HG03159 (cell line): ENCODE data around the gene TM2D1.
A peak's percentile ranks its signal among the peaks of the same experiment; 100 is the strongest.
"Not testable (repeated sequence)": the region's sequence is repeated elsewhere in the genome, so short reads cannot be mapped to it uniquely, and the experiment has no call there.

Experiments
- ATAC-seq: cut with Tn5 transposase; IDR thresholded peaks from one replicate; pipeline ENCODE4 v1.9.1; 2021; ENCODE audit warnings: mild to moderate bottlenecking, moderate library complexity; ENCODE audit not compliant: unreplicated experiment

The TM2D1 gene

DNA sequence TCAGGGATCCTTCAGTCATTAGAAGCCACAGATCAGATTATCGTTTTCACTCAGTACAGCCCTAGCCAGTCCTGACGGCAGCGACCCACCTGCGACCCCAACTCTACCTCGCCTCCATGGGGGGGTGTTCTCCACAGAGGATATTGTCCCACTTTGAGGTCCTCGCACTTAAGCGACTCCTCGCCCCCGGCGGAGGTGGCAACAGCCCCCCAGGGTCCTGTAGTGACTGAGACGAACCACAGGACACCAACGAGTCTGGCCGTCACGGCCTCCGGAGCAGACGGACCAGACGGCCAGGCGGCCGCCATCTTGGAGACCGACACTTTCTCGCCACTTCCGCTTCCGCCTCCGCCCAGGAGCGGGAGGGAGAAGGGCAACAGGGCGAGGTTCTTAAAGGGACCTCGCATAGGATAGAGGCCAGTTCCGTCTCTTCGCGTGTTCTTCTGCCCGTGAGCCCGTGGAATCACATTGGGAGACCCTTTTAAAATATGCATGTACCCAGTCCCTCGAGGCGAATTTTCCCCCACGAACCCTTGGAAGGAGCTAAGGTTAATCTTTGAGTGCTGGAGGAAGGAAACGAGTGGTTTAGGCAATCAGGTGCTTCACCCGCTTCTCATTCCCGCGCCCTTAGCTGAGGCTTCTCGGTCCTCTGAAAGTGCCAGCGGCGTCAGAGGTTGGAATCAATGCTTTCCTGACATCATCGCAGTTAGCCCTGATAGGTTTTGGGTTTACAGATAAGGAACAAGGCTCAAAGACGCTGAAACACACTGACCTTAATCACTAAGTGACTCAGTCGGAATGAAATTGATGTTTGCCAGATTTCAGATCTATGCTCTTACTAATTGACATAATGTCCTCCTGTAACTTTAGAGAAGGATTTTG is at the start of gene TM2D1:
TM2D1 (minus strand) TSS at position 329 of the 882 bp plus-strand sequence; CDS start at position 308, 21 bp downstream.
- ATAC-seq = peak; percentile 99

GRCh38 chr1:61770131-61770530 is 45.2 kb upstream of the TM2D1 start:
- no peak for ATAC-seq

DNA sequence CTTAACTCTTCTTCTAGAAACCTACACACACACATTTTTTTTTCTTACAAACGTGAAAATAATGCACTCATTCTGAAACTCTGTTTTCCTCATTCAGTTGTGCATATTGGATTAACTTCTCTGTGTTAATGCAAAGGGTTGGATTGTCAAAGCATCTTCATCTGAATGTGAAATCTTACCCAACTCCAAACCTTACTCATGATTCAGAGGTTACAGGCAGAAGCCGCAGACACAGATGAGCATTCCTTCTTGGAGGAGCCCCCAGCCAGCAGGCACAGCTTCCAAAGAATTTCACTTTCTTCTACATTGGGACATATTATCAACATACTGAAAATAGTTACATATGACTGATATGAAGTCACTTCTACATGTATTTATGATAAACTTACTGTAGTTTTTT is 33.0 kb upstream of the TM2D1 start:
- no peak for ATAC-seq

DNA sequence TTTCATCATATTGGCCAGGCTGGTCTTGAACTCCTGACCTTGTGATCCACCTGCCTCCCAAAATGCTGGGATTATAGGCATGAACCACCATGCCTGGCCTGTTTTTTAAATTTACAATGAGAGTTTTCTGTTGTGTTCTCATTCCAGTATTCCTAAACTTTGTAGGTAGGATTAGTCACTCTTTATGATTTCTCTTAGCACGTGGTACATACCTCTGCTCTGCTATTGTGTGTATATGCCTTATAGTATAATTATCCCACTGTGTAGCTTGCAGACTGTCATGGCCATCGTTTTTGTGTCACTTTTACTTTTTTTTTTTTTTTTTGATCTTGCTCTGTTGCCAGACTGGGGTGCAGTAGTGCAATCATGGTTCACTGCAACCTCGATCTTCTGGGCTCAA is 31.8 kb upstream of the TM2D1 start:
- no peak for ATAC-seq

GRCh38 chr1:61754545-61754944 is 29.6 kb upstream of the TM2D1 start:
- no peak for ATAC-seq

DNA sequence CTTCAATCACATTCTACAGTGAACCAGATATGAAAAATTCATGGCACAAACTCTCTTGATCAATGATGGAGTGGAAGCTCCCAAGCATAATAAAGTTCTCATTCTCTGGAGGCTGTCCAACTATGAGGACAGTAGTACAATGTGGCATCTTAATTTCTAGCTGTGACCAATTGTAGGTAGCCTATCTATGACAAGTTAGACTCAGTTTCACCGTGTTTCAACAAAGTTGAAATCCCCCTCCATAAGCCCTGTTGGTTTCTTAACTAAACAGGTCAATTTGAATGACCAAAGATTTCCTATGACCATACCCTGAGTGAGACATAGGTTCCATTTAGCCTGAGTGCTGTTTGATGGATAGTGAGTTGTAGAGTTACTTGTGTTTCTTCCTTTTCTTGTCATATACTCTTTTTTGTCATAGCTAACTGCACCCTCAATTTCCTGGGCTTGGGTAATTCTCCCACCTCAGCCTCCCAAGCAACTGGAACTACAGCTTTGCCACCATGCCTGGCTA is 29.1 kb upstream of the TM2D1 start:
- no peak for ATAC-seq

- ATAC-seq = no peak
These were observed 28.0 kb upstream of the TM2D1 start for GRCh38 chr1:61752921-61753389.

DNA sequence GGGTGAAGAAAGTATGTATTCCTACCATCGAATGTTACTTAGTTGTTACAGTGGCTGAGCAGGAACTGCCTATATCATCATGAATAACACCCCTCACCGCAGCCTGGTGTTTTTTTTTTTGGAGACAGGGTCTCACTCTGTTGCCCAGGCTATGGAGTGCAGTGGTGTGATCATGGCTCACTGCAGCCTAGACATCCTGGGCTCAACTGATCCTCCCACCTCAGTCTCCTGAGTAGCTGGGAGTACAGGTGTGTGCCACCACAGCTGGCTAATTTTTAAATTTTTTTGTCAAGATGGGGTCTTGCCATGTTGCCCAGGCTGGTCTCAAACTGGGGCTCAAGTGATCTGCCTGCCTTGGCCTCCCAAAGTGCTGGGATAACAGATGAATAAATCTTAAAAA is 24.6 kb upstream of the TM2D1 start:
- ATAC-seq = no peak

DNA sequence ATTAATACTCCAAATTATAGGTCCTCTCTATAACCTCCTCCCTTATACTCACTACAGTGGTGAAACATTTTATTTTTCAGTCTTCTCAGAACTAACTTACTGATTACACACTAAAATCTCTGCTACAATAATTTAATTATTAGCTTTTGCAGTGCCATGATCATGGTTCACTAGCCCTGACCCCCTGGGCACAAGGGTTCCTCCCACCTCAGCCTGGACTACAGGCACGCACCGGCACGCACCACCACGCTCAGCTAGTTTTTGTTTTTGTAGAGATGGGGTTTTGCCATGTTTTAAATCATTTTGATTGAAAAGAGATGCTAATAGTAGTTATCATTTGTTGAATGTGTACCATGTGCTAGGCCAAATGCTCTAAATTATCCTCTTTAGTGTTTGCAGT is 23.6 kb upstream of the TM2D1 start:
- ATAC-seq = no peak

DNA sequence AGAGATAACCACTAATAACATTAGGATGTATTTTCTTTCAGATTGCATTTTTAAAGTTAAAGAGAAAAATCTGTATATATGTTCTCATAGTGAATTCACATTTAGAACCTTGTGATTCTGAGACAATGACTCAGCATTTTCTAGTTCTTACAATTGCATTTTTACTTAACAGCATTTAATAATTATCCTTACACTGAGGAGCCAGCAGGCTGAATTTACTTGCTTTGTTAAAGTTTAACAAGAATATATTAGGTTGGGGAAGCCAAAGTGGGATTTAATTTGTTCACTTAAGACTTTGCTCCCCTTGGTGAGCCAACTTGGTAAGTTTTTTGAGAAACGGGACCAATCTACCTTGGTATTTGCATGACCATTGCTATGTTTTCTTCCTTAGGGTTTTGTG is 21.9 kb upstream of the TM2D1 start:
- ATAC-seq = no peak

DNA sequence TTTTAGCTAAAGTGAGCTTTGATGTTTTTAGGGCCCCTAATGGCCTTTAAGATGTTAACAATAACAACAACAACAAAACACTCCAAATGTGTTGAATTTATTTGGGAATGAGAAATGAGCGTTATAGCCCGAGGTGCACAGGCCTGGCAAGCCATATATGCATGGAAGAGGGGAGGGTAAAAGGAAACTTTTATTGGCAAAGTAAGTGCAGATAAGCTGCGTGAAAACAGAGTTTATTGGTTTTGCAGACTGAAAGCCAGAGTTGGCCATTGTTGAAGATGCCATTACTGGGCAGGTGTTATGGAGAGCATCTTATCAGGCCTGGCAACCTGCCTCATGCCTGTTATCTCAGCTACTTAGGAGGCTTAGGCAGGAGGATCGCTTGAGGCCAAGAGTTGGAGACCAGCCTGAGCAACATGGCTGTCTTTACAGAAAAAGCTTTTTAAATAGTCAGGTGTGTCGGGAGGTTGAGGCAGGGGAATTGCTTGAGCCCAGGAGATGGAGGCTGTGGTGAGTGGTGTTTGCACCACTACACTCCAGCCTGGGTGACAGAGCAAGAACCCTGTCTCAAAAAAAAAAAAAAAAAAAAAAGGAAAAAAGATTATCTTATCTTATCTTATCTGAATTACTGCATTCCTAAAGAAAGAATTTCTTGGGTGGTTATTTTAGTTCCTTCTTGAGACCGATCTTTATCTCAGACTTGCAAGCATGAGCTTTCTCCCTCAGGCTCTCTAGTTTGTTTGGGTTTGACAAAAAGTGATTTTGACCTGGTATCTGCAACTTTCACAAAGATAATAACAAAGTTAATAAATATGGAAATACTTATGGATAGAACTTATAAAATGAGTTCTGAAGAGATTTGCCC is 19.0 kb upstream of the TM2D1 start:
- ATAC-seq = no peak

- no peak for ATAC-seq
These were observed 18.4 kb upstream of the TM2D1 start for GRCh38 chr1:61743431-61743705.

- ATAC-seq = peak; percentile 58
These were observed 17.9 kb upstream of the TM2D1 start for GRCh38 chr1:61742620-61743430.

GRCh38 chr1:61741711-61742619 is 17.0 kb upstream of the TM2D1 start, which contains the start of gene PATJ:
Gene PATJ (plus strand): TSS chr1:61742480. CDS start chr1:61762893, 20,413 bp downstream.
- peak; percentile 86 for ATAC-seq

- ATAC-seq = no peak
These were observed 16.1 kb upstream of the TM2D1 start for GRCh38 chr1:61740751-61741700.

DNA sequence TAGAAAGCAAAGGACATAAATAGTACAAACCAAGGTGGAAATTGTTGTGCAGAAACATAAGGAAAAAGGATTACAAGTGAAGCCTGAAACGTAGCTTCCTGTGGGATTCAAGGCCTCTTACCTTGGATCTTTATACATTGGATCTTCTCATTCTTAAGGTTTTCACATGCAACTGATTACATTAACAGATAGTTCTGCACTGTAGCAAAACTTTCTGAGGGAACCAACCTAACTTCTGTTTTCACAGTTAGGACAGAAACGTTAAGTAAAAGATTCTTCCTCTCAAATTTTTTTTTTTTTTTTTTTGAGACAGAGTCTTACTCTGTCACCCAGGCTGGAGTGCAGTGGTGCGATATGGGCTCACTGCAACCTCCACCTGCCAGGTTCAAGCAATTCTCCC is 7.8 kb upstream of the TM2D1 start:
- ATAC-seq = no peak

- ATAC-seq = not testable (repeated sequence)
These were observed 5.7 kb upstream of the TM2D1 start for GRCh38 chr1:61730679-61731078.

DNA sequence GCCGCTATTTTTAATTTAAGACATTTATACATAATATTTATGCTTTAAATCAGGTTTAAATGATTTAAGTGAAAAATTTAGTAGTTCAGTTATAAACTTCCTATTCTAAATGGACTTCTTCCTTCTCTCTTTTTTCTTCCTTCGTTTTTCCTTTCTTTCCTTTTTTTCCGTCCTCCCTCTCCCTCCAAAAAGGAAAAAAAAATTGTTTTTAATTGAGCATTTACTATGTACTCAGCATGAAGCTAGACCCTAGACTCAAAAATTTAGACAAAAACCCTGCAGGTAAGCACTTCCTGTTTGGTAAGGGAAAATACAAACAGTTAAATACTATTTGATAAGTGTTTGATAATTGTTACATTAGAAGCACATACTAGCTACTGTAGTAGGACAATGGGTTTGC is 2.6 kb upstream of the TM2D1 start:
- no peak for ATAC-seq

DNA sequence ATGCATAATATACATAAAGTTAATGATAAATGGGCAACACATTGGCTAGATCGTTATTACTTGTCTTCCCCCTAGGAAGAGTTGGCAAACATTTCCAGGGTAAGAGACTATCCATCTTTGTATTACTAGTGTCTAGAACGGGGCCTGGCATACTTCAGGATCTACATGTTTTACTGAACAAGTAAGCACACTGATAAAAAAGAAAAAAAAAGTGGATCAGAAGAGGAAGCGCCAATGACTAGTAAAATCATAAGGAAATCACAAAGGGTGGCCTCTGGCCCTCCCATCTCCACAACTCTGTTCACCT is 482 bp downstream of the TM2D1 start:
- no peak for ATAC-seq
